ENCODE measurements around the gene SLC35A4.

SLC35A4 gene, protein sequence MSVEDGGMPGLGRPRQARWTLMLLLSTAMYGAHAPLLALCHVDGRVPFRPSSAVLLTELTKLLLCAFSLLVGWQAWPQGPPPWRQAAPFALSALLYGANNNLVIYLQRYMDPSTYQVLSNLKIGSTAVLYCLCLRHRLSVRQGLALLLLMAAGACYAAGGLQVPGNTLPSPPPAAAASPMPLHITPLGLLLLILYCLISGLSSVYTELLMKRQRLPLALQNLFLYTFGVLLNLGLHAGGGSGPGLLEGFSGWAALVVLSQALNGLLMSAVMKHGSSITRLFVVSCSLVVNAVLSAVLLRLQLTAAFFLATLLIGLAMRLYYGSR

DNA sequence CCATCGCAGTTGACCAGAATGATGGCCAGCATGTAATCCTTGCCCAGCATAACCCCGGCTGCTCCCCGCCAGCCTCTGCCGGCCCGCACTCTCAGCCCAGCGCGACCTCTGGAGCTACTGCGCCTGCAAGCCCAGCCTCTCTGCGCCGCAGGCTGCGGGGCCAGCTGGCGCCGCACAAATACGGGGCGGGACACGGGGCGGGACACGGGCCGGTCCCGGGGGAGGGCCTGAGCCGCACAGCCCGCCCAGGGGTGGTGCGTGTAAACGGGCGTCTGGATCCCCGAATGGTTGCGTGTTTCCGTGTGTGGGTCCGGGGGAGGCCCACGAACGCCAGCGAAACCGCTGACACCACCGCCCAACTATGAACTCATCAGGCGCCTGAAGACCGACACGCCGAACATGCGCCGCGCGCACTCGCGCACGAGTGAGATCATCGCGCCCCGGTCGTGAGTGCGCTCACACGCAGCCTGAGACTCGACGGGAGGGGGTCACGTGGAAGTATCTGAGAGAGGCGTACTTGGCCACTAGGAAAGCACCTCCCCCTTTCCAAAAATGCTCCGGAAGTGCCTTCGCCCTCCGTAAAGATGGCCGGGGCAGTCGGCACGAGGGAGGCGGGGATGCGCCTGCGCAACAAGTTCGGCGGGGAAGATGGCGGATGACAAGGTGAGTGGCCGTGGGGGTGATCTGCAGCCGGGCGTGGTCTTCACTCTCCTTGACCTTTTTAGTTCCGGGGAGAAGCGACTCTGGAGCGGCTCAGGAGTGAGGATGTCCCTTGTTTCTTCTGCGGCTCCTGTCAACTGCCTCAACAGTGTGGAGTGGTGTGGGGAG is at the start of gene SLC35A4, which contains the start of gene APBB3:
TSS of gene SLC35A4 (plus strand) at position 633 of the 828 bp plus-strand sequence. CDS start 2,342 bp downstream, outside the sequence.
TSS of gene APBB3 (minus strand) at position 403 of the 828 bp plus-strand sequence. CDS start at position 50, 353 bp downstream.
- TF ChIP-seq EGR1 (IDR thresholded peaks at IDR 0.05) (peak; percentile 33; the same call in 1 of the 2 replicates), ZBTB7A (IDR thresholded peaks at IDR 0.05; ENCODE audit: low read depth) (no peak), TEAD4 (IDR thresholded peaks at IDR 0.05) (no peak), EP300 (IDR thresholded peaks at IDR 0.05; ENCODE audit: borderline replicate concordance) (no peak; the same call in 1 of the 2 replicates), TCF12 (IDR thresholded peaks at IDR 0.05; ENCODE audit: low read depth) (no peak; the same call in 1 of the 2 replicates), TAF1 (IDR thresholded peaks at IDR 0.05; ENCODE audit: low read depth) (peak; percentile 82), YY1 (IDR thresholded peaks at IDR 0.05; ENCODE audit: low read depth) (peak; percentile 98), CREB1 (IDR thresholded peaks at IDR 0.05; ENCODE audit: low read depth) (peak; percentile 85), NFIC (IDR thresholded peaks at IDR 0.05) (no peak), RAD21 (IDR thresholded peaks at IDR 0.05; ENCODE audit: low read depth) (no peak), CEBPB (IDR thresholded peaks at IDR 0.05) (no peak), FOXM1 (IDR thresholded peaks at IDR 0.05; ENCODE audit: borderline replicate concordance, low read depth) (no peak; the same call in 1 of the 2 replicates)
- TF ChIP-seq, protein P1, sequence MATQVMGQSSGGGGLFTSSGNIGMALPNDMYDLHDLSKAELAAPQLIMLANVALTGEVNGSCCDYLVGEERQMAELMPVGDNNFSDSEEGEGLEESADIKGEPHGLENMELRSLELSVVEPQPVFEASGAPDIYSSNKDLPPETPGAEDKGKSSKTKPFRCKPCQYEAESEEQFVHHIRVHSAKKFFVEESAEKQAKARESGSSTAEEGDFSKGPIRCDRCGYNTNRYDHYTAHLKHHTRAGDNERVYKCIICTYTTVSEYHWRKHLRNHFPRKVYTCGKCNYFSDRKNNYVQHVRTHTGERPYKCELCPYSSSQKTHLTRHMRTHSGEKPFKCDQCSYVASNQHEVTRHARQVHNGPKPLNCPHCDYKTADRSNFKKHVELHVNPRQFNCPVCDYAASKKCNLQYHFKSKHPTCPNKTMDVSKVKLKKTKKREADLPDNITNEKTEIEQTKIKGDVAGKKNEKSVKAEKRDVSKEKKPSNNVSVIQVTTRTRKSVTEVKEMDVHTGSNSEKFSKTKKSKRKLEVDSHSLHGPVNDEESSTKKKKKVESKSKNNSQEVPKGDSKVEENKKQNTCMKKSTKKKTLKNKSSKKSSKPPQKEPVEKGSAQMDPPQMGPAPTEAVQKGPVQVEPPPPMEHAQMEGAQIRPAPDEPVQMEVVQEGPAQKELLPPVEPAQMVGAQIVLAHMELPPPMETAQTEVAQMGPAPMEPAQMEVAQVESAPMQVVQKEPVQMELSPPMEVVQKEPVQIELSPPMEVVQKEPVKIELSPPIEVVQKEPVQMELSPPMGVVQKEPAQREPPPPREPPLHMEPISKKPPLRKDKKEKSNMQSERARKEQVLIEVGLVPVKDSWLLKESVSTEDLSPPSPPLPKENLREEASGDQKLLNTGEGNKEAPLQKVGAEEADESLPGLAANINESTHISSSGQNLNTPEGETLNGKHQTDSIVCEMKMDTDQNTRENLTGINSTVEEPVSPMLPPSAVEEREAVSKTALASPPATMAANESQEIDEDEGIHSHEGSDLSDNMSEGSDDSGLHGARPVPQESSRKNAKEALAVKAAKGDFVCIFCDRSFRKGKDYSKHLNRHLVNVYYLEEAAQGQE (IDR thresholded peaks at IDR 0.05; ENCODE audit: low read depth): no peak
- TF ChIP-seq, protein P2, sequence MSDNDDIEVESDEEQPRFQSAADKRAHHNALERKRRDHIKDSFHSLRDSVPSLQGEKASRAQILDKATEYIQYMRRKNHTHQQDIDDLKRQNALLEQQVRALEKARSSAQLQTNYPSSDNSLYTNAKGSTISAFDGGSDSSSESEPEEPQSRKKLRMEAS (IDR thresholded peaks at IDR 0.05): peak; percentile 99
- TF ChIP-seq, protein P3, sequence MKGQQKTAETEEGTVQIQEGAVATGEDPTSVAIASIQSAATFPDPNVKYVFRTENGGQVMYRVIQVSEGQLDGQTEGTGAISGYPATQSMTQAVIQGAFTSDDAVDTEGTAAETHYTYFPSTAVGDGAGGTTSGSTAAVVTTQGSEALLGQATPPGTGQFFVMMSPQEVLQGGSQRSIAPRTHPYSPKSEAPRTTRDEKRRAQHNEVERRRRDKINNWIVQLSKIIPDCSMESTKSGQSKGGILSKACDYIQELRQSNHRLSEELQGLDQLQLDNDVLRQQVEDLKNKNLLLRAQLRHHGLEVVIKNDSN (IDR thresholded peaks at IDR 0.05): peak; percentile 94

DNA sequence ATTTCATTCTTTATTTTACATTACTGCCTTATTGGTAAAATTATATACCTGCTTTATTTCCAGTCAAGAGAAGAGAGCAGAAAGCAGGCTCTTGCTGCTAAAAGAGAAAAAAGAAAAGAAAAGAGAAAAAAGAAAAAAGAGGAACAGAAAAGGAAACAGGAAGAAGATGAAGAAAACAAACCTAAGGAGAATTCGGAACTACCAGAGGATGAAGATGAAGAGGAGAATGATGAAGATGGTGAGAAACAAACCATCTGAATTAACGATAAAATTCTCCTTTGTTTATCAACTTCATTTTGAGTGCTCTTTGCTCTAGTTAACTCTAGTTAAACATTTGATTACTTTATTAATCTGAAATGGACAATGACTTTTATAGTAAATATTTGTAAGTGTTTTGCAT is 40.6 kb upstream of the SLC35A4 start:
- TF ChIP-seq, protein P3 (IDR thresholded peaks at IDR 0.05): no peak
- TF ChIP-seq EP300 (IDR thresholded peaks at IDR 0.05; ENCODE audit: borderline replicate concordance) (no peak), YY1 (IDR thresholded peaks at IDR 0.05; ENCODE audit: low read depth) (no peak), ZBTB7A (IDR thresholded peaks at IDR 0.05; ENCODE audit: low read depth) (no peak), TAF1 (IDR thresholded peaks at IDR 0.05; ENCODE audit: low read depth) (no peak), CREB1 (IDR thresholded peaks at IDR 0.05; ENCODE audit: low read depth) (no peak), RAD21 (IDR thresholded peaks at IDR 0.05; ENCODE audit: low read depth) (no peak), NFIC (IDR thresholded peaks at IDR 0.05) (no peak), FOXM1 (IDR thresholded peaks at IDR 0.05; ENCODE audit: borderline replicate concordance, low read depth) (no peak), EGR1 (IDR thresholded peaks at IDR 0.05) (no peak), TCF12 (IDR thresholded peaks at IDR 0.05; ENCODE audit: low read depth) (no peak), TEAD4 (IDR thresholded peaks at IDR 0.05) (no peak), CEBPB (IDR thresholded peaks at IDR 0.05) (no peak)
- TF ChIP-seq, protein P1 (IDR thresholded peaks at IDR 0.05; ENCODE audit: low read depth): no peak
- TF ChIP-seq, protein P2 (IDR thresholded peaks at IDR 0.05): no peak

DNA sequence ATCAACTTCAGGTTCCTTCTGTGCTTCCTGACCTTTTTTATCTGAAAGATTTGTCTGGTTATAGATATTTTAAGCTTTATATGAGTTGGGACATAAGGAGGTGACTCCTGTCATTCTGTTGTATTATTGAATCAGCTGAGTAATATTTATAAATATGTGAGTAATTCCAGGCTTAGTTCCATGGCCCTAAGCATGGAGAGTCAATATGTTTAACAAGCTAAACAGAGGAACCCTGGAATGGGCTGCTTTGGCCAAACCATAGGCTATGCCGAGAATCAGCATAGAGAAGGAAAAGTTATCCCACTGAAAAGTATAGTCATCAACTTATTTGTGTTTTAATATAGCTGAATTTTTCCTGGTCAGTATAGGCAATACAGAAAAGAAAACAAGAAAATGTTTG is 24.4 kb upstream of the SLC35A4 start:
- TF ChIP-seq NFIC (IDR thresholded peaks at IDR 0.05) (no peak), EP300 (IDR thresholded peaks at IDR 0.05; ENCODE audit: borderline replicate concordance) (no peak), CREB1 (IDR thresholded peaks at IDR 0.05; ENCODE audit: low read depth) (no peak)
- TF ChIP-seq, protein P1 (IDR thresholded peaks at IDR 0.05; ENCODE audit: low read depth): no peak

Data from Ishikawa (cell line).